Transverse colon (tissue), 4 donors: Measurements from ENCODE around the gene SESN3. TPM values are rescaled to one million over a fixed set of nuclear protein-coding genes. Genes with fewer than 3 reads are reported as not detected.
"Not testable (repeated sequence)": the region's sequence is repeated elsewhere in the genome, so short reads cannot be mapped to it uniquely, and the experiment has no call there.

Experiments
- DNase-seq: peaks from one replicate; pipeline ENCODE4 v3.0.0-alpha.2; 2019
- H3K27ac ChIP-seq, 4 donors: fragments of 200-600 bp; sonication (generic); 2 replicates each; pipeline ENCODE4 v1.5.1; 2016 to 2018; ENCODE audit warnings: inconsistent platforms in 4 of 4
- H3K27me3 ChIP-seq: fragments of 200-600 bp; sonication (generic); 2 replicates; pipeline ENCODE4 v1.5.1; 2017; ENCODE audit warnings: inconsistent platforms
- H3K36me3 ChIP-seq, 4 donors: fragments of 200-600 bp; sonication (generic); 2 replicates each; pipeline ENCODE4 v1.5.1; 2017 to 2019; ENCODE audit warnings: inconsistent platforms in 4 of 4
- H3K4me1 ChIP-seq, 4 donors: fragments of 200-600 bp; sonication (generic); 2 replicates each; pipeline ENCODE4 v1.5.1; 2017 to 2020; ENCODE audit warnings: inconsistent platforms in 4 of 4
- H3K4me3 ChIP-seq, 4 donors: fragments of 200-600 bp; sonication (generic); 1 replicate in 1 of 4; 2 replicates in 3 of 4; pipeline versions ENCODE4 v1.5.1 to v1.6.1; 2017 to 2019; ENCODE audit warnings: inconsistent platforms in 4 of 4
- H3K9me3 ChIP-seq, 2 donors: fragments of 200-600 bp; sonication (generic); 2 replicates each; pipeline ENCODE4 v1.5.1; 2017 to 2019; ENCODE audit warnings: inconsistent platforms in 2 of 2
- CTCF ChIP-seq, 5 experiments: fragments of 200-600 bp in 3 of 5; fragments of 450-650 bp in 2 of 5; sonication (generic) in 3 of 5; IDR thresholded peaks; 1 replicate in 2 of 5; 2 replicates in 3 of 5; pipeline ENCODE4 v1.5.1; 2016 to 2017; ENCODE audit warnings: antibody characterized with exemption in 5 of 5, inconsistent platforms in 3 of 5, mild to moderate bottlenecking in 2 of 5, moderate library complexity in 1 of 5
- EP300 ChIP-seq: sonication (generic); formaldehyde crosslinking; IDR thresholded peaks from one replicate; pipeline ENCODE4 v1.6.1; 2017; ENCODE audit warnings: antibody characterized with exemption, low read depth
- POLR2A ChIP-seq: fragments of 450-650 bp; IDR thresholded peaks from one replicate; pipeline ENCODE4 v1.6.1; 2016; ENCODE audit warnings: antibody characterized with exemption, mild to moderate bottlenecking, moderate library complexity
- POLR2AphosphoS5 ChIP-seq, 3 donors: sonication (generic); formaldehyde crosslinking; IDR thresholded peaks; one replicate each; pipeline ENCODE4 v1.6.1; 2016; ENCODE audit warnings: antibody characterized with exemption in 3 of 3
- WGBS, 2 donors: methylation state at CpG; one replicate each; pipeline ENCODE4 v1.1.5; 2018; ENCODE audit warnings: low coverage in 1 of 2; 5-methylcytosine and 5-hydroxymethylcytosine counted together
- in situ Hi-C, 4 donors: fragments of 200-750 bp; cut with MboI; loops; one replicate each; pipeline versions ENCODE4 v1.15.0 to v1.15.1; 2017; ENCODE audit warnings: low sequenced_read_pairs in 3 of 4, low pct_ligation_motif_present in 1 of 4, low pct_unique_long_range_greater_than_20kb in 1 of 4
- intact Hi-C: fragments of 100-400 bp; cut with DNase I; formaldehyde crosslinking; loops from one replicate; pipeline ENCODE4 v1.15.1; 2023; ENCODE audit warnings: low total_unique reads
- total RNA-seq, 4 donors: library from RNA; depleted of rRNA; stranded (reverse); fragments of >200 nt; gene quantifications; one replicate each; pipeline ENCODE4 v1.1.0, GENCODE V29; 2016

Gene SESN3
- total RNA-seq, 4 donors from 2014 or later: 3.4 to 16.8 (median 11.0) TPM

GRCh38 chr11:95229199-95229992 is 1.6 kb downstream of the SESN3 start:
- peak overlapping the region in 3 of 4 donors; percentile 72 to 98 (median 96) for H3K4me3 ChIP-seq
- H3K27ac ChIP-seq: peak overlapping the region in 3 of 4 donors; percentile 89 to 95 (median 90)
- H3K36me3 ChIP-seq: no peaks in the 10 kb centered on the region
- no peaks in the 10 kb centered on the region for H3K27me3 ChIP-seq
- TF ChIP-seq POLR2AphosphoS5 (IDR thresholded peaks at IDR 0.05) (no peak), EP300 (no peak), CTCF (IDR thresholded peaks at IDR 0.05) (no peak), POLR2A (no peak)
- in situ Hi-C loops: no loop called here
- intact Hi-C loops: no loop called here
- no peak for DNase-seq
- WGBS, 2 donors: 3 to 5% methylated on average over 11 to 12 of the region's 12 CpGs
- H3K4me1 ChIP-seq: peaks cover 6 to 51% (median 9%) of the 10 kb centered on the region in 4 donors
- H3K9me3 ChIP-seq: no peaks in the 10 kb centered on the region

GRCh38 chr11:95228081-95228749 is 2.8 kb downstream of the SESN3 start:
- Histone ChIP-seq H3K4me3 (no peak overlapping the region), H3K27ac (no peak overlapping the region), H3K27me3 (no peaks in the 10 kb centered on the region), H3K36me3 (no peaks in the 10 kb centered on the region), H3K9me3 (no peaks in the 10 kb centered on the region), H3K4me1 (peaks cover 6 to 44% (median 9%) of the 10 kb centered on the region in 4 donors)
- WGBS, 2 donors: 74 to 81% methylated on average over 2 of the region's 2 CpGs
- TF ChIP-seq POLR2AphosphoS5 (IDR thresholded peaks at IDR 0.05) (no peak), CTCF (IDR thresholded peaks at IDR 0.05) (no peak), EP300 (no peak)
- in situ Hi-C loops: no loop called here
- no peak for DNase-seq
- intact Hi-C loops: no loop called here

GRCh38 chr11:95227060-95227459 is 3.9 kb downstream of the SESN3 start:
- H3K9me3 ChIP-seq, DNase-seq, intact Hi-C loops, H3K36me3 ChIP-seq, in situ Hi-C loops, H3K4me3 ChIP-seq, H3K27me3 ChIP-seq, H3K27ac ChIP-seq: not testable (repeated sequence)
- peaks cover 5 to 34% (median 8%) of the 10 kb centered on the region in 4 donors for H3K4me1 ChIP-seq
- 77 to 86% methylated on average over 3 to 6 of the region's 6 CpGs for WGBS, 2 donors

GRCh38 chr11:95222817-95223216 is 8.2 kb downstream of the SESN3 start:
- no peak overlapping the region for H3K27ac ChIP-seq
- intact Hi-C loops (no loop called here), in situ Hi-C loops (no loop called here)
- no peaks in the 10 kb centered on the region for H3K9me3 ChIP-seq
- no peaks in the 10 kb centered on the region for H3K36me3 ChIP-seq
- no peak for DNase-seq
- TF ChIP-seq POLR2A: no peak
- TF ChIP-seq CTCF (IDR thresholded peaks at IDR 0.05): no peak
- TF ChIP-seq EP300: no peak
- no peak for TF ChIP-seq POLR2AphosphoS5 (IDR thresholded peaks at IDR 0.05)
- H3K27me3 ChIP-seq: no peaks in the 10 kb centered on the region
- WGBS, 2 donors: 60 to 69% methylated on average over 3 of the region's 3 CpGs
- peaks cover 0 to 7% (median 0%) of the 10 kb centered on the region in 4 donors for H3K4me1 ChIP-seq
- H3K4me3 ChIP-seq: no peak overlapping the region
